PC-3 (cell line): Measurements from ENCODE around the gene ANKRD29.

Experiments
- CTCF ChIP-seq: fragments of 300-600 bp; sonication (generic); conservative IDR thresholded peaks from 2 replicates; pipeline ENCODE4 v1.5.1; 2017; ENCODE audit warnings: antibody characterized with exemption, low read depth, mild to moderate bottlenecking, low read length
- EZH2 ChIP-seq: fragments of 300-600 bp; sonication (generic); IDR thresholded peaks from one replicate; pipeline ENCODE4 v1.6.1; 2017; ENCODE audit warnings: antibody characterized with exemption, mild to moderate bottlenecking, low read length; ENCODE audit not compliant: unreplicated experiment
- EZH2phosphoT487 ChIP-seq: fragments of 300-600 bp; sonication (generic); IDR thresholded peaks from 2 replicates; pipeline ENCODE4 v1.6.1; 2018; ENCODE audit warnings: mild to moderate bottlenecking, antibody characterized with exemption, low read length, borderline replicate concordance

GRCh38 chr18:23668731-23669130 lies 6.0 kb upstream of the ANKRD29 start:
- TF ChIP-seq EZH2: no peak
- no peak for TF ChIP-seq CTCF
- no peak for TF ChIP-seq EZH2phosphoT487
